Placental pericyte (primary cell): ENCODE measurements around the gene TBP. TPM values are rescaled to one million over a fixed set of nuclear protein-coding genes. Genes with fewer than 3 reads are reported as not detected.

Source experiments
- total RNA-seq: library from RNA; depleted of rRNA; stranded (reverse); fragments of >200 nt; gene quantifications from 2 replicates; pipeline ENCODE4 v1.2.3, GENCODE V29; 2012

TBP gene
- 15.5 and 23.3 TPM in 2 replicates for total RNA-seq

DNA sequence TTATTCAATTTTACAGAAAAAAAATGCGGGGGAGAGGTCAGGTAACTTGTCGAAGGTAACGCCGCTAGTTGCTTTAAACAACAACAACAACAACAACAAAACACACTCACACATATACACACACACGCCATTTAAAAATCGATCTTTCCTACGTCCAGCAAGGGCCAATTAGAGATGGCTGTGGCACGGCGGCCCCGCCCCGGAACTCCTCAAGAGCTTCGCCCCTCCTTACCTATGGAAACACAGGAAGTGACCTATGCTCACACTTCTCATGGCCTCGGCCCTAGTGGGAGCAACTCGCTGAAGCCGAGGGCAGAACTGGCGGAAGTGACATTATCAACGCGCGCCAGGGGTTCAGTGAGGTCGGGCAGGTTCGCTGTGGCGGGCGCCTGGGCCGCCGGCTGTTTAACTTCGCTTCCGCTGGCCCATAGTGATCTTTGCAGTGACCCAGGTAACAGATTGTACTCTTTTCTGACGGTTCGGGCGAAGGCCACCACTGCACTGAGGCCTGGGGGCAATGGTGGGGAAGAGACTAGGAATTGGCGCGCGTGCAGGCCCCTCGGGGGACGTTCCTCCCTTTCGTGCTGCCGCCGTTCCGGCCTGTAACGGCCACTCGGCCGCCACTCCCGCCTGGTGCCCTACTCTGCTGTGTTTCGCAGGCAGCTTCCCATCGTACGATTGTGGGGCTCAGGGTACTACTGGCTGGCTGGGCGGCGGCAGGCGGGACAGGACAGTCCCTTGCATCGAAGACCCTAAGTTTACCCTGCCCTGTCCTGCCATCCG lies at the start of gene TBP:
Gene TBP, plus strand, starts transcription at position 357 of the 783 bp plus-strand sequence. CDS start 2,661 bp downstream, outside the sequence.

GRCh38 chr6:170552765-170553533 lies 1.2 kb upstream of the TBP start, which contains the start of gene PSMB1:
TSS of gene PSMB1 (minus strand) at chr6:170553307. CDS start at chr6:170553242, 65 bp downstream.

GRCh38 chr6:170584181-170584953 lies 30.2 kb downstream of the TBP start, which contains the start of gene PDCD2:
TSS of gene PDCD2 (minus strand) at chr6:170584637. CDS start at chr6:170584581, 56 bp downstream.

Other genes with a start within 250 kb of the TBP start
- gene FAM120B, start 247.6 kb upstream of the TBP start, total RNA-seq: 13.8 and 21.6 TPM in 2 replicates
- gene PSMB1, start 1.1 kb upstream of the TBP start, total RNA-seq: 265 and 297 TPM in 2 replicates
- gene PDCD2, start 30.3 kb downstream of the TBP start, total RNA-seq: 52.5 and 84.9 TPM in 2 replicates